Uterus (tissue), 4 donors: ENCODE results near the gene SEC24D. TPM values are rescaled to one million over a fixed set of nuclear protein-coding genes. Genes with fewer than 3 reads are reported as not detected.
"Not testable (repeated sequence)": the region's sequence is repeated elsewhere in the genome, so short reads cannot be mapped to it uniquely, and the experiment has no call there.

Source experiments
- DNase-seq, 2 donors: peaks; one replicate each; pipeline ENCODE4 v3.0.0-alpha.2; 2019 to 2020
- H3K27ac ChIP-seq, 2 donors: fragments of 200-600 bp; sonication (generic); 1 replicate in 1 of 2; 2 replicates in 1 of 2; pipeline ENCODE4 v1.5.1; 2016 to 2018
- H3K27me3 ChIP-seq, 2 donors: fragments of 200-600 bp; sonication (generic); one replicate each; pipeline ENCODE4 v1.5.1; 2018 to 2019; ENCODE audit warnings: control low read depth in 1 of 2
- H3K36me3 ChIP-seq, 2 donors: fragments of 200-600 bp; sonication (generic); one replicate each; pipeline ENCODE4 v1.5.1; 2019; ENCODE audit warnings: control low read depth in 1 of 2
- H3K4me1 ChIP-seq, 2 donors: fragments of 200-600 bp; sonication (generic); one replicate each; pipeline ENCODE4 v1.5.1; 2018 to 2019; ENCODE audit warnings: control low read depth in 1 of 2
- H3K4me3 ChIP-seq, 2 donors: fragments of 200-600 bp; sonication (generic); 1 replicate in 1 of 2; 2 replicates in 1 of 2; pipeline ENCODE4 v1.5.1; 2018 to 2019; ENCODE audit warnings: mild to moderate bottlenecking in 1 of 2
- H3K9me3 ChIP-seq, 2 donors: fragments of 200-600 bp; sonication (generic); one replicate each; pipeline ENCODE4 v1.5.1; 2019; ENCODE audit warnings: control low read depth in 1 of 2
- POLR2A ChIP-seq, 2 donors: fragments of 450-650 bp; IDR thresholded peaks; one replicate each; pipeline ENCODE4 v1.6.1; 2016; ENCODE audit warnings: antibody characterized with exemption in 2 of 2, mild to moderate bottlenecking in 1 of 2, moderate library complexity in 1 of 2
- intact Hi-C: fragments of 100-400 bp; cut with DNase I; formaldehyde crosslinking; loops from one replicate; pipeline ENCODE4 v1.15.1; 2023; ENCODE audit warnings: low total_unique reads
- total RNA-seq, 4 donors: library from RNA; depleted of rRNA in 3 of 4; stranded (reverse); fragments of >200 nt in 3 of 4; gene quantifications; one replicate each; pipeline versions ENCODE4 v1.1.0 to v1.2.4, GENCODE V29; 2014 to 2023
- TF ChIP-seq, protein P1 (sequence below), 4 experiments: fragments of 200-600 bp in 2 of 4; fragments of 450-650 bp in 2 of 4; sonication (generic) in 2 of 4; IDR thresholded peaks; one replicate each; pipeline ENCODE4 v1.5.1; 2016 to 2019; ENCODE audit warnings: antibody characterized with exemption in 4 of 4, mild to moderate bottlenecking in 2 of 4, moderate library complexity in 1 of 4
- donor health status: DM: yes; HTN: yes; CAD: no.

Gene SEC24D
- total RNA-seq, 4 donors from 2014 or later = 26.1 to 107 (median 61.0) TPM

DNA sequence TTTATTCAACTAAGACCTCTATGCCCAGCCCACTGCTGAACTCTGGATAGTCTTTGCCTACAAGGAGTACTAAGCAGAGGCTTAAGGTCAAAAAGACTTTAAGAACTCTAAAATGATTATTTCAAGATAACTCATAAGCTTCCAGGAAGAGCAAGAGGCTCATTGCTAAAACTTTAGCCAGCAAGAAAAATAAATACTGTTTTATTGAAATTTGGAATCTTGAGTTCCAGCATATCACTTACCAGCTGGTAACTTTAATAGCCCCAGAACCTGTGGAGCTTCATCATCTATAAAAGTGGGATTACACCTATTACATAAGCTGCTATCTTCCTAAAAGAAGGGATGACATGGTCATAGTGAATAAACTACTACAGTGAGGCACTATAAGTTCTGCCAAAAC lies 47.0 kb downstream of the SEC24D start:
- peak overlapping the region in 1 of 2 donors; percentile 29 for H3K27ac ChIP-seq
- no peaks in the 10 kb centered on the region for H3K27me3 ChIP-seq
- no peak for TF ChIP-seq POLR2A (IDR thresholded peaks at IDR 0.05)
- TF ChIP-seq, protein P1, sequence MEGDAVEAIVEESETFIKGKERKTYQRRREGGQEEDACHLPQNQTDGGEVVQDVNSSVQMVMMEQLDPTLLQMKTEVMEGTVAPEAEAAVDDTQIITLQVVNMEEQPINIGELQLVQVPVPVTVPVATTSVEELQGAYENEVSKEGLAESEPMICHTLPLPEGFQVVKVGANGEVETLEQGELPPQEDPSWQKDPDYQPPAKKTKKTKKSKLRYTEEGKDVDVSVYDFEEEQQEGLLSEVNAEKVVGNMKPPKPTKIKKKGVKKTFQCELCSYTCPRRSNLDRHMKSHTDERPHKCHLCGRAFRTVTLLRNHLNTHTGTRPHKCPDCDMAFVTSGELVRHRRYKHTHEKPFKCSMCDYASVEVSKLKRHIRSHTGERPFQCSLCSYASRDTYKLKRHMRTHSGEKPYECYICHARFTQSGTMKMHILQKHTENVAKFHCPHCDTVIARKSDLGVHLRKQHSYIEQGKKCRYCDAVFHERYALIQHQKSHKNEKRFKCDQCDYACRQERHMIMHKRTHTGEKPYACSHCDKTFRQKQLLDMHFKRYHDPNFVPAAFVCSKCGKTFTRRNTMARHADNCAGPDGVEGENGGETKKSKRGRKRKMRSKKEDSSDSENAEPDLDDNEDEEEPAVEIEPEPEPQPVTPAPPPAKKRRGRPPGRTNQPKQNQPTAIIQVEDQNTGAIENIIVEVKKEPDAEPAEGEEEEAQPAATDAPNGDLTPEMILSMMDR (IDR thresholded peaks at IDR 0.05) = no peak
- intact Hi-C loops = no loop called here
- no peaks in the 10 kb centered on the region for H3K36me3 ChIP-seq
- H3K4me3 ChIP-seq = no peak overlapping the region
- DNase-seq = no peak
- H3K9me3 ChIP-seq = no peaks in the 10 kb centered on the region
- H3K4me1 ChIP-seq = peaks cover 0 to 3% of the 10 kb centered on the region in 2 donors

DNA sequence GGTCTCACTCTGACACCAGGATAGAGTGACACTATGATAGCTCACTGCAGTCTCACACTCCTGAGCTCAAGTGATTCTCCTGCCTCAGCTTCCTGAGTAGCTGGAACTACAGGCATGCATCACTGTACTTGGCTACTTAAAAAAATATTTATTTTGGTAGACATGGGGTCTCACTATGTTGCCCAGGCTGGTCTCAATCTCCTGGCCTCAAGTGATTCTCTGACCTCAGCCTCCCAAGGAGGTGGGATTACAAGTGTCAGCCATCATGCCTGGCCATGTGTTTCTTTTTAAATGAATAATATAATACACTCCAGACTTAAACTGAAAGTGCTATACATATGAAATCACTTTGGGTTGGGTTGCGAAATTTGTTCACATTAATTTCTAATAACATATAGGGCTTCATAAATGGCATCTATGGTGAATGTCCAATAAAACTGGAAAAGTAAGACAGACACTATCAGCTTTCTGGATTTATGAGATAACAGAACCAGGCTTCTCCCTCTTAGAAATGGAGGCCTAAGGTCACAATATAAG lies 48.0 kb downstream of the SEC24D start:
- no peaks in the 10 kb centered on the region for H3K36me3 ChIP-seq
- no peak overlapping the region for H3K4me3 ChIP-seq
- intact Hi-C loops = no loop called here
- no peaks in the 10 kb centered on the region for H3K27me3 ChIP-seq
- peaks cover 0 to 3% of the 10 kb centered on the region in 2 donors for H3K4me1 ChIP-seq
- TF ChIP-seq POLR2A (IDR thresholded peaks at IDR 0.05) = no peak
- no peak overlapping the region for H3K27ac ChIP-seq
- H3K9me3 ChIP-seq = no peaks in the 10 kb centered on the region
- DNase-seq = no peak

DNA sequence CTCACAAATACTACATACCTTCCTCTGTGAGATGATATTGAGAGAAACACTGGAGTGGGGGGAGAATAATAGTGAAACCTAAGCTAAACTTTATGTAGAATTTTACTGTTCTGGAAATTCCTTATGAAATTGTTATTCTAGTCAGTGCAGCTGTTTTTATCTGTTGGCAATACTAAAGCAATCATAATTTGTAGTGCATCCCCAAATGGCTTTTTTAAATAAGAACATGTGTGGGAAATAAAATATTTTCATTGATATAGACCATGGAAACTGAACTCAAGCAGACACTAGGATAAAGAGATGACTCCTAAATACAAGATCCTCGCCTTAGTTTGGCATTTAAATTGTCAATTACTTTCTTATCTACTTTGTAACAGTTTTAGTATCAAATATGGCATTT lies 51.1 kb downstream of the SEC24D start:
- intact Hi-C loops = no loop called here
- H3K27ac ChIP-seq = peak overlapping the region in 1 of 2 donors; percentile 23

DNA sequence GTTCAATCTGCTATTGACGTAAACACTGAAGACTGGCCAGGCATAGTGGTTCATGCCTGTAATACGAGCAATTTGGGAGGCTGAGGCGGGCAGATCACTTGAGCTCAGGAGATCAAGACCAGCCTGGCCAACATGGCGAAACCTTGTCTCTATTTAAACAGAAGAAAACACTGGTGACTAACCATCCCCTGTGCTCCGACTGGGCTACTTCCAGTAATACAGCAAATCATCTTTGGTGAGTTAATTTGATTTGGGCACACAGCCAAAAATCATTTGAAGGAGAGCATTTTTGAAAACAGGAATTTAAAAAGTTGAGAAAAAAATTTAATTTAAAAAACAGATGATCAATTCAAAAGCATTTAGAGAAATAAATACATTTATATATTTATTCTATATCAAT lies 52.0 kb downstream of the SEC24D start:
- no peaks in the 10 kb centered on the region for H3K27me3 ChIP-seq
- no peak for DNase-seq

More for the DNA sequence above, 51.1 kb downstream of the SEC24D start:
- no peaks in the 10 kb centered on the region for H3K36me3 ChIP-seq
- no peak for DNase-seq
- no peaks in the 10 kb centered on the region for H3K9me3 ChIP-seq
- no peaks in the 10 kb centered on the region for H3K27me3 ChIP-seq
- no peak for TF ChIP-seq POLR2A (IDR thresholded peaks at IDR 0.05)
- TF ChIP-seq, protein P1 (IDR thresholded peaks at IDR 0.05) = no peak
- peaks cover 0 to 3% of the 10 kb centered on the region in 2 donors for H3K4me1 ChIP-seq
- no peak overlapping the region for H3K4me3 ChIP-seq

DNA sequence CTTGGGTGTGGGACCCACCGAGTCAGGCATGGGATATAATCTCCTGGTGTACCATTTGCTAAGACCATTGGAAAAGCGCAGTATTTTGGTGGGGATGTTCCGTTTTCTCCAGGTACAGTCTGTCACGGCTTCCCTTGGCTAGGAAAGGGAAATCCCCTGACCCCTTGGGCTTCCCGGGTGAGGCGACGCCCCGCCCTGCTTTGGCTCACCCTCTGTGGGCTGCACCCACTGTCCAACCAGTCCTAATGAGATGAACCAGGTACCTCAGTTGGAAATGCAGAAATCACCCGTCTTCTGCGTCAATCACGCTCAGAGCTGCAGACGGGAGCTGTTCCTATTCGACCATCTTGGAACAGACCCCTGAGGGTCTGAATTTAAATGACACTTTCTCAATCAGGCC lies 53.0 kb downstream of the SEC24D start:
- DNase-seq, H3K4me3 ChIP-seq, H3K27ac ChIP-seq, H3K4me1 ChIP-seq, H3K36me3 ChIP-seq, H3K9me3 ChIP-seq, H3K27me3 ChIP-seq, intact Hi-C loops: not testable (repeated sequence)

More for the DNA sequence above, 52.0 kb downstream of the SEC24D start:
- H3K4me3 ChIP-seq = no peak overlapping the region
- peaks cover 0 to 2% of the 10 kb centered on the region in 2 donors for H3K4me1 ChIP-seq
- no peak for TF ChIP-seq POLR2A (IDR thresholded peaks at IDR 0.05)
- TF ChIP-seq, protein P1 (IDR thresholded peaks at IDR 0.05) = no peak
- H3K27ac ChIP-seq = no peak overlapping the region
- no peaks in the 10 kb centered on the region for H3K9me3 ChIP-seq
- intact Hi-C loops = no loop called here
- no peaks in the 10 kb centered on the region for H3K36me3 ChIP-seq

DNA sequence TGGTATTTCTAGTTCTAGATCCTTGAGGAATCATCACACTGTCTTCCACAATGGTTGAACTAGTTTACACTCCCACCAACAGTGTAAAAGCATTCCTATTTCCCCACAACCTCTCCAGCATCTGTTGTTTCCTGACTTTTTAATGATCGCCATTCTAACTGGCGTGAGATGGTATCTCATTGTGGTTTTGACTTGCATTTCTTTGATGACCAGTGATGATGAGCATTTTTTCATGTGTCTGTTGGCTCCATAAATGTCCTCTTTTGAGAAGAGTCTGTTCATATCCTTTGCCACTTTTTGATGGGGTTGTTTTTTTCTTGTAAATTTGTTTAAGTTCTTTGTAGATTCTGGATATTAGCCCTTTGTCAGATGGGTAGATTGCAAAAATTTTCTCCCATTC lies 58.3 kb downstream of the SEC24D start:
- DNase-seq, intact Hi-C loops, H3K27ac ChIP-seq, H3K4me1 ChIP-seq, H3K36me3 ChIP-seq, H3K4me3 ChIP-seq, H3K27me3 ChIP-seq, H3K9me3 ChIP-seq: not testable (repeated sequence)

DNA sequence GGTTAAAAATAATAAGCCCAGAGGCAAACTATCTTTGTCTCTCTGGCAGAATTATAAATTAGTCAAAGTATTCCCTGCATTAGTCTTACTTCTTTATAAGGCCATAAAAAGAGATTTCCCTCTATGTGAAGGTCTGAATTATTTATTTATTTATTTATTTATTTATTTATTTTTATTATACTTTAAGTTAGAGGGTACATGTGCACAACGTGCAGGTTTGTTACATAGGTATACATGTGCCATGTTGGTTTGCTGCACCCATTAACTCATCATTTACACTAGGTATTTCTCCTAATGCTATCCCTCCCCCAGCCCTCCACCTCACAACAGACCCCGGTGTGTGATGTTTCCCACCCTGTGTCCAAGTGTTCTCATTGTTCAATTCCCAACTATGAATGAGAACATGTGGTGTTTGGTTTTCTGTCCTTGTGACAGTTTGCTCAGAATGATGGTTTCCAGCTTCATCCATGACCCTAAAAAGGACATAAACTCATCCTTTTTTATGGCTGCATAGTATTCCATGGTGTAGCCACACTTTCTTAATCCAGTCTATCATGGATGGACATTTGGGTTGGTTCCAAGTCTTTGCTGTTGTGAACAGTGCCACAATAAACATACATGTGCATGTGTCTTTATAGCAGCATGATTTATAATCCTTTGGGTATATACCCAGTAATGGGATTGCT lies 58.8 kb downstream of the SEC24D start:
- H3K36me3 ChIP-seq, H3K4me1 ChIP-seq, H3K27me3 ChIP-seq, H3K9me3 ChIP-seq, H3K4me3 ChIP-seq, DNase-seq, intact Hi-C loops: not testable (repeated sequence)
- peak overlapping the region; percentile 55 to 97 for H3K27ac ChIP-seq
